ENCODE data around the gene C2orf72. TPM values are rescaled to one million over a fixed set of nuclear protein-coding genes. Genes with fewer than 3 reads are reported as not detected.

The C2orf72 gene
- total and polyA plus RNA-seq, 2 of the 13 experiments (the other 11 are each of a cell fraction or from before 2014, with no cell fraction given) = 147 to 203 TPM

DNA sequence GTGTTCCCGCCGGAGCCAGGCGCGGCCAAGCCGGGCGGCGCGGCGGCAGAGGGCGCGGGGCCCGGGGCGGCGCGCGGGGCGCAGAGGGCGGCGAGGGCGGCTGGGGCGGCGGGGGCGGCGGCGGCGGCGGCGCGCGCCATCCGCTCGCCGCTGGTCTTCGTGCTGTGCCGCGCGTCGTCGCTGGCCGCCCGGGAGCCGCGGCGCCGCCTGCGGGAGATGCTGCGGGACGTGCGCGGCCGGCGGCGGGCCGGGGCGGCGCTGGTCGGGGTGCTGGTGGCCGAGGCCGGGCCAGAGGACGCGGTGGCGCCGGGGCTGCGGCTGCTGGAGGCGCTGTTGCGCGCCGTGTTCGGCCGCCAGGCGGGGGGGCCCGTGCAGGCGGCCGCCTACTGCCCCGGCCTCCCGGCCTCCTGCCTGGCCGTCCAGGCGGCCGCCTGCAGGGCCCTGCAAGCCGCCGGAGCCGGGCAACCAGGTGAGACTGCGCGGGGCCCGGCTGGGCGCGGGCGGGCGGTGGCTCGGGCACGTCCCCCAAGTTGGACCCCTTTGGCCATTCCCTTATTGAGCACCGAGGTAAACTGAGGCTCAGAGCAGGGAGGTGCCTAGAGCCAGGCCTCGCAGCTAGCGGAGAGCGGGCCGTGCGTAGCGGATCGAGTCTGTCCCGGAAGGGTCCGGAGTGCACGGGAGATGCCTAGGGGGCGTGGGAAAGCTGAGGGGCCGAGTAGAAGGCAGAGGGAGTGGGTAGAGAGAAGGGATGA, 584 bp downstream of the C2orf72 start (continued):
- TF ChIP-seq NONO (IDR thresholded peaks at IDR 0.05) = no peak
- no peak; the same call in 1 of the 2 replicates for TF ChIP-seq NONO (CRISPR knock-in tag; conservative IDR thresholded peaks at IDR 0.05)
- TF ChIP-seq ZNF598 (CRISPR knock-in tag; IDR thresholded peaks at IDR 0.05; ENCODE audit: borderline replicate concordance) = no peak; the same call in 1 of the 2 replicates
- TF ChIP-seq, protein P1, sequence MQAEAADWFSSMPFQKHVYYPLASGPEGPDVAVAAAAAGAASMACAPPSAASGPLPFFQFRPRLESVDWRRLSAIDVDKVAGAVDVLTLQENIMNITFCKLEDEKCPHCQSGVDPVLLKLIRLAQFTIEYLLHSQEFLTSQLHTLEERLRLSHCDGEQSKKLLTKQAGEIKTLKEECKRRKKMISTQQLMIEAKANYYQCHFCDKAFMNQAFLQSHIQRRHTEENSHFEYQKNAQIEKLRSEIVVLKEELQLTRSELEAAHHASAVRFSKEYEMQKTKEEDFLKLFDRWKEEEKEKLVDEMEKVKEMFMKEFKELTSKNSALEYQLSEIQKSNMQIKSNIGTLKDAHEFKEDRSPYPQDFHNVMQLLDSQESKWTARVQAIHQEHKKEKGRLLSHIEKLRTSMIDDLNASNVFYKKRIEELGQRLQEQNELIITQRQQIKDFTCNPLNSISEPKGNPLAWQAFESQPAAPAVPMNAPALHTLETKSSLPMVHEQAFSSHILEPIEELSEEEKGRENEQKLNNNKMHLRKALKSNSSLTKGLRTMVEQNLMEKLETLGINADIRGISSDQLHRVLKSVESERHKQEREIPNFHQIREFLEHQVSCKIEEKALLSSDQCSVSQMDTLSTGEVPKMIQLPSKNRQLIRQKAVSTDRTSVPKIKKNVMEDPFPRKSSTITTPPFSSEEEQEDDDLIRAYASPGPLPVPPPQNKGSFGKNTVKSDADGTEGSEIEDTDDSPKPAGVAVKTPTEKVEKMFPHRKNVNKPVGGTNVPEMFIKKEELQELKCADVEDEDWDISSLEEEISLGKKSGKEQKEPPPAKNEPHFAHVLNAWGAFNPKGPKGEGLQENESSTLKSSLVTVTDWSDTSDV (CRISPR knock-in tag; IDR thresholded peaks at IDR 0.05) = no peak
- no peak for TF ChIP-seq HDAC2 (CRISPR knock-in tag; IDR thresholded peaks at IDR 0.05)
- 0 out of 2 replicates have a peak, but pooled peaks have one; percentile 52 for TF ChIP-seq KLF6 (CRISPR knock-in tag; IDR thresholded peaks at IDR 0.05)
- TF ChIP-seq ZNF607 (CRISPR knock-in tag; IDR thresholded peaks at IDR 0.05; ENCODE audit: borderline replicate concordance) = peak; percentile 36; the same call in 1 of the 2 replicates
- no peak for TF ChIP-seq MAFG (CRISPR knock-in tag; IDR thresholded peaks at IDR 0.05)
- TF ChIP-seq TOPORS (CRISPR knock-in tag; IDR thresholded peaks at IDR 0.05) = no peak
- no peak for TF ChIP-seq MEF2D (CRISPR knock-in tag; IDR thresholded peaks at IDR 0.05)
- TF ChIP-seq, protein P2, sequence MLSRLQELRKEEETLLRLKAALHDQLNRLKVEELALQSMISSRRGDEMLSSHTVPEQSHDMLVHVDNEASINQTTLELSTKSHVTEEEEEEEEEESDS (CRISPR knock-in tag; IDR thresholded peaks at IDR 0.05; ENCODE audit: borderline replicate concordance) = no peak
- TF ChIP-seq, protein P3, sequence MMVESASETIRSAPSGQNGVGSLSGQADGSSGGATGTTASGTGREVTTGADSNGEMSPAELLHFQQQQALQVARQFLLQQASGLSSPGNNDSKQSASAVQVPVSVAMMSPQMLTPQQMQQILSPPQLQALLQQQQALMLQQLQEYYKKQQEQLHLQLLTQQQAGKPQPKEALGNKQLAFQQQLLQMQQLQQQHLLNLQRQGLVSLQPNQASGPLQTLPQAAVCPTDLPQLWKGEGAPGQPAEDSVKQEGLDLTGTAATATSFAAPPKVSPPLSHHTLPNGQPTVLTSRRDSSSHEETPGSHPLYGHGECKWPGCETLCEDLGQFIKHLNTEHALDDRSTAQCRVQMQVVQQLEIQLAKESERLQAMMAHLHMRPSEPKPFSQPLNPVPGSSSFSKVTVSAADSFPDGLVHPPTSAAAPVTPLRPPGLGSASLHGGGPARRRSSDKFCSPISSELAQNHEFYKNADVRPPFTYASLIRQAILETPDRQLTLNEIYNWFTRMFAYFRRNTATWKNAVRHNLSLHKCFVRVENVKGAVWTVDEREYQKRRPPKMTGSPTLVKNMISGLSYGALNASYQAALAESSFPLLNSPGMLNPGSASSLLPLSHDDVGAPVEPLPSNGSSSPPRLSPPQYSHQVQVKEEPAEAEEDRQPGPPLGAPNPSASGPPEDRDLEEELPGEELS (CRISPR knock-in tag; IDR thresholded peaks at IDR 0.05) = no peak
- peak; percentile 54 for TF ChIP-seq YY1 (IDR thresholded peaks at IDR 0.05; ENCODE audit: insufficient read depth, insufficient replicate concordance, low read depth, low read length)
- TF ChIP-seq, protein P4, sequence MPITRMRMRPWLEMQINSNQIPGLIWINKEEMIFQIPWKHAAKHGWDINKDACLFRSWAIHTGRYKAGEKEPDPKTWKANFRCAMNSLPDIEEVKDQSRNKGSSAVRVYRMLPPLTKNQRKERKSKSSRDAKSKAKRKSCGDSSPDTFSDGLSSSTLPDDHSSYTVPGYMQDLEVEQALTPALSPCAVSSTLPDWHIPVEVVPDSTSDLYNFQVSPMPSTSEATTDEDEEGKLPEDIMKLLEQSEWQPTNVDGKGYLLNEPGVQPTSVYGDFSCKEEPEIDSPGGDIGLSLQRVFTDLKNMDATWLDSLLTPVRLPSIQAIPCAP (CRISPR knock-in tag; IDR thresholded peaks at IDR 0.05; ENCODE audit: low read depth) = no peak
- no peak for TF ChIP-seq ZIK1 (CRISPR knock-in tag; IDR thresholded peaks at IDR 0.05; ENCODE audit: borderline replicate concordance, low read depth)
- no peak for TF ChIP-seq CREM (IDR thresholded peaks at IDR 0.05)
- no peak for TF ChIP-seq CREM (CRISPR knock-in tag; IDR thresholded peaks at IDR 0.05)
- TF ChIP-seq SATB2 (CRISPR knock-in tag; IDR thresholded peaks at IDR 0.05) = no peak
- TF ChIP-seq YEATS2 (CRISPR knock-in tag; IDR thresholded peaks at IDR 0.05; ENCODE audit: borderline replicate concordance) = no peak
- no peak for TF ChIP-seq EP300 (IDR thresholded peaks at IDR 0.05; ENCODE audit: low read depth in 2 of 2, low read length in 2 of 2)
- TF ChIP-seq EP300 (CRISPR knock-in tag; IDR thresholded peaks at IDR 0.05; ENCODE audit: borderline replicate concordance) = no peak
- TF ChIP-seq NAIF1 (CRISPR knock-in tag; IDR thresholded peaks at IDR 0.05; ENCODE audit: borderline replicate concordance) = no peak
- no peak for TF ChIP-seq SP4 (CRISPR knock-in tag; IDR thresholded peaks at IDR 0.05)
- no peak for TF ChIP-seq ZNF737 (CRISPR knock-in tag; IDR thresholded peaks at IDR 0.05; ENCODE audit: borderline replicate concordance)
- no peak for TF ChIP-seq GFI1 (CRISPR knock-in tag; IDR thresholded peaks at IDR 0.05; ENCODE audit: borderline replicate concordance)

Measured in HepG2 (cell line).